Measurements from ENCODE around the gene MAL.

The MAL gene

DNA sequence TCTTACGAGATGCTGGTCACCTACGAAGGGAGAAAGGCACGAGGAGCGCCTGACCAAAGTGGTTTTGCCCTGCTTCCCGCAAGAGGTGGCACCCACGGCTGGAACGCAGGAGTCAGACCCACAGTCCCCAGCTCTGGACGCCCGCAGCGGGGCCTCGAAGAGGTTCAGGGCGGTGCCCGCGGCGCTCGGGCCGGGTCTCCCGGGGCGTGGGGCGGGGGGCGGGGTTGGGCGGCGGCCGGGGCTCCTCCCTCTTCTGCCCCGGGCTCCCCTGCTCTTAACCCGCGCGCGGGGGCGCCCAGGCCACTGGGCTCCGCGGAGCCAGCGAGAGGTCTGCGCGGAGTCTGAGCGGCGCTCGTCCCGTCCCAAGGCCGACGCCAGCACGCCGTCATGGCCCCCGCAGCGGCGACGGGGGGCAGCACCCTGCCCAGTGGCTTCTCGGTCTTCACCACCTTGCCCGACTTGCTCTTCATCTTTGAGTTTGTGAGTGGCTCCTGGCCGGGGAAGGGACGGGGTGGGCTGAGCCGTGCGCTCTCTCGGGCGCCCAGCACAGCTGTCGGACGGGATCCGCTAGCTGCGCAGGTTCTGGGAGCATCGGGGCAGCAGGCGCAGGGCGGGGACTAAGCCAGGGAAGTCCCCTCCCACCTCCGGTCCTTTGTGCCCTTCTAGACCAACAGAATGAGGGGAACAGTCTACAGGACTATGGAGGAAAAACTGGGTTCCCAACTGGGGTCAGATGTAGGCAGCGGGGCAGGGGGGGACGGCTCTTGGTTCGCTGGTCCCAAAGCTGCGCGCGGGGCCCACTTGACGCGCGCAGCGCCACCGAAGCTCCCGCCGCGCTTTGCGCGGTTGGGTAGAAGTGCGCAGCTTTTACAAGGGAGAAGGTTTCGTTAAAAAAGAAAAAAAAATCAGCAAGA is at the start of gene MAL:
MAL (plus strand) TSS at position 303 of the 914 bp plus-strand sequence; CDS start at position 388, 85 bp downstream.
- DNase-seq, result peak; percentile 76

DNA sequence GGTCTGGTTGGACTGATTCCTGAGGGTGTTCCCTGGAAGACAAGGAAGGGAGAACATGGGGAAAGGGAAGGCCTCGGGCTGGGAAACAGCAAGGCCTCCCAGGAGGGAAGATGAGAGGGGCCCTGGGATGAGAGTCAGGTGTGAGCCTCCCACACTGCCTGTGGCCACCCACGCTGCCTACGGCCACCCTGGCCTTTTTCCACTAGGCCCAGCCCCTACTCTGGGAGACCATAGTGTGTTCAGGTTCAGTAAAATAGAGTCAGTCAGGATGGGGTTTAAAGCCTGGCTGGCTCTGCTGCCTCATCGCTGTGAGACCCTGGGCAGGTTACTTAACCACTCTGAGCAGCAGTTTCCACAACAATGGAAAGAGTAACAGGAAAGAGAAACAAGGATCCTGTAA is 47.7 kb upstream of the MAL start:
- DNase-seq, result no peak

DNA sequence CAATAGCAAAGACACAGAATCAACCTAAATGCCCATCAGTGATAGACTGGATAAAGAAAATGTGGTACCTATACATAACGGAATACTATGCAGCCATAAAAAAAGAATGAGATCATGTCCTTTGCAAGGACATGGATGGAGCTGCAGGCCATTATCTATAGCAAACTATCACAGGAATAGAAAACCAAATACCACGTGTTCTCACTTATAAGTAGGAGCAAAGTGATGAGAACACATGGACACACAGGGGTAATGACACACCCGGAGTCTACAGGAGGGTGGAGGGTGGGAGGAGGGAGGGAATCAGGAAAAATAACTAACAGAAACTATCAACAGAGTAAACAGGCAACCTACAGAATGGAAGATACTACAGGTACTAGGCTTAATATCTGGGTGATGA is 46.6 kb upstream of the MAL start:
- no peak for DNase-seq

DNA sequence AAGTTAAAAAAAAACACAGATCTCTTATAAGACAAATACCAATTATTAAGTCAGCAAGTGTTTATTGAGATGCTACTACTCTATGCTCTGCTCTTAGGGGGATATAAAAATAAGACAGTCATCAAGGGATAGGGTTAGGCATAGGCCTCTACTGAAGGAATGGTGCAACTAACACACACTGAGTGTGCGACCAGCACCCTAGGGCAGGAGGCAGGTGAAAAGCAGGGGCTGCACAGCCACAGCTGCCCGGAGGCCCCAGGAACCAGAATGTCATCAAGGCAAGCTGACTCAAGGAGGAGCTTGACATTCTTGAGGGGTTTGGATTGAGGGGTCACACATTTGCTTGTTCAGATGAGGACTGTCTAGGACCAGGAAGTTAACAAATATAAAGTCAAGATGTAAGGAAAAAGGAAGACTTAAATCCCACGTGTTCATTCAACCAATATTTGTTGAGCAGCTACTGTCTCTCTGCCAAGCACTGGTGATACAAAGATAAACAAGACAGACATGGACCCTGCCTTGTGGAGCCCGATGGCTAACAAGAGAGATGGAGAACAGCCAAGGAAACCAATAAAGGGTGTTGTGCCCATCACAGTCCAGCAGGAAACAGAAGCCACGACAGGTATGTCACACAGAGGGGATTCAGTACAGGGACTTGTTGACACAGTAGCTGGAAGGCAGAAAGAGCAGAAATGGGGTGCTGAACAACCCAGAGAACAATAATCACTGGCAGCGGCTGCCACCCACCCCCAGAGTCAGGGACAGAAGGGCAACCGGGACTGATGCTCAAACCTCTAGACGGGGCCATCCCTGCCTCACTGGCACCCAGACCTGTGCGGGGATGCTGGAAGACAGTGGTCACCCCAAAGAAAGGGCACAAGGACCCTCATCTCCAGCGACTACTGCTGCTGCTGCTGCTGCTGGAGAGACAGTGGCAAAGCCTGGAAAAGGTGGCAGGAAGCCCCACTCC is 45.8 kb upstream of the MAL start:
- no peak for DNase-seq

DNA sequence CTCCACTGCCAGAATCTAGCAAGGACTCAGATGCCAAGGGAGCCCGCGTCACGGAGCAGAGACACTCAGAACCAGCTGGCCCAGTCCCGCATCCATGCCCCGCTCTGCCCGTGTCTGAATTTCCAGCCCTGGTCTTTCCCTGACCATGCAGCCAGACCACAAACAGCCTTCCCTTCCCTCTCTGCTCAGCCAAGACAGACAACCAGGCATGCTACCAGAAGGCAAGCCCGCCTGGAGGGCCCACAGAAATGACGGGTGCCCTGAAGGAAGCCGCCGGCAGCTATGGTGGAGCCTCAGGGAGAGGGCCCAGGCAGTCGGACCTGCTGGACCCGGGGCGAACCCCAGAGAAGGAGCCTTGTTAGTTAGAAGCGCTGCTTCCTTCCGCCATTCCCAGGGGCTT is 45.1 kb upstream of the MAL start:
- DNase-seq, result no peak

DNA sequence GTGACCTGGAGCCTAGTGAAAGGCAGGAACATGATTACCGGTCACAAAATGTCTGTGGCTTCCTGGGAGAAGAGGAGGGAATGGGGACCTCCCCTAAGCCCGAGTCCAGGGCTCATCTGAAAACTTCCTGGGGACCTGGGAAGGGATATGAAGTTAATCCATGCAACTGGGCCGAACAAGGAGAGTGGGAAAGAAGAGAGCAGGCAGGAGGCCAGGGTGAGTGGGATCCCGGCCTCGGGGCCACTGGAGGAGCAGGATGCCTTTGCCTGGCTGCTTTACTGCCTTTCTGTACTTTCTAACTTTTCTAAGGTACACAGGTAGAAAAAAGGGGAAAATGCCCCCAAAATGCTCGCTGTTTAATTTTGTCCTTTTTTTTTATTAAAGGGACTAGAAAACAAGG is 43.4 kb upstream of the MAL start:
- DNase-seq, result no peak

DNA sequence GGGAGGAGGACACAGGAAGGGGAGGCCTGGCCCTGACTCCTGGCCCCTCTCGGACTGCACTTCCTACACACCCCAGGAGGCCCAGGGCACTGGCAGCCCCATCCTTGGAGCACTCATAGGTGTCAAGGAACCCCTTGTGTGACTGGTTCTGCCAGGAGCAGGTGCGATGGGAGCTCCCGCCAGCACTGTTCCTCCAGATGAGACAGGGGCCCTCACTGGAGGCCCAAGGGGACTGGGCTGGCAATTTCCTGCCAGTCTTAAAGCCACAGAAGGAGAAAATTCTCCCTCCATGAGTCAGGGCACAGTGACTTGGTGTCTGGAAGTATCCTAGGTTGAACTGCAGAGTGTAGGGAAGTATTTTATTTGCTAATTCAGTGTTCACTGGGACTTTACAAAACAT is 42.8 kb upstream of the MAL start:
- no peak for DNase-seq

DNA sequence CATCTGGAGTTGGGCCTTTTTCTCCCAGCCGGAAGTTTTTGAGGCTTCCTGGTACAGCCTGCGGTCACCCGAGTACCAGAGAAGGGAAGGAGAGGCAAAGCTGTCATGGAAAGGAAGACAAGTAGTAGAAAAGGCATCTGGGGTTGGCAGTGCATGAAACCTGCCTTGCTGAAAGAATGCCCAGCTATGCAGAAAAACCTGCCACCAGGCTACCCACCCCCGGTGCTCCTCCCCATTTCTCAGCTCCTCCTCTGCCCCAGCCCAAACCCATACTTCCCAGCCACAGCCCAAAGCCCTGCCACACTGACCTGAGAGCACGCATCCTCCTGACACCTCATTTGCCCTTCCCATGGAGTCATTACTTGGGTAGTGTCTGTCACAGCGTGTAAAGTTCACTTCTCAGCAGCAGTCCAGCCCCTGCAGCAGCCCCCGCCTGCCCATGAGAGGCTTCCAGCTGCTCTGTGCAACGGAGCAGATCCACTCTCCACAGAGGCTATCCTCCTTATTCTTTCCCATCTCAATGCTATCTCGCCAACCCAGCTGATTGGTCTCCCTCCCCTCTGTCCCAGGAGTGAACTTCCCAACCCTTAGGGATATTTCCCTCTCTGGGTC is 40.4 kb upstream of the MAL start:
- DNase-seq, result no peak

DNA sequence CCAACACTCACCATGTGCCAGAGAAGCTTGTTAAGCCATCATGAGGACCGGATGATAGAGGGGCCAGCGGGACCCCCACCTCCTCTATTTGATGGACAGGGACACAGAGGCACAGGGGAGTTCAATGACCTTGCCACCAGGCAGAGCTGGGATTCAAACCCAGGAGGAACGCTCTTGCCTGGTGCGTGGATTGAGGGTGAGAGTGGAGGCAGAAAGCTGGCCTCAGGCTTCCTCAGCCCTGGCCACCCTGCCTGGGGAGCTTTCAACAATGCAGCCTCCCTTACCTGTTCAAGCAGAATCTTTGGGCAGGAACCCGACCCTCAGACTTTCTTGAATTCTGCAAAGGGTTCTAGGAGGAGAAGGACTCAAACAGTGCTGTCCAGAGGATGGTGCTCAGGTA is 39.9 kb upstream of the MAL start:
- no peak for DNase-seq

DNA sequence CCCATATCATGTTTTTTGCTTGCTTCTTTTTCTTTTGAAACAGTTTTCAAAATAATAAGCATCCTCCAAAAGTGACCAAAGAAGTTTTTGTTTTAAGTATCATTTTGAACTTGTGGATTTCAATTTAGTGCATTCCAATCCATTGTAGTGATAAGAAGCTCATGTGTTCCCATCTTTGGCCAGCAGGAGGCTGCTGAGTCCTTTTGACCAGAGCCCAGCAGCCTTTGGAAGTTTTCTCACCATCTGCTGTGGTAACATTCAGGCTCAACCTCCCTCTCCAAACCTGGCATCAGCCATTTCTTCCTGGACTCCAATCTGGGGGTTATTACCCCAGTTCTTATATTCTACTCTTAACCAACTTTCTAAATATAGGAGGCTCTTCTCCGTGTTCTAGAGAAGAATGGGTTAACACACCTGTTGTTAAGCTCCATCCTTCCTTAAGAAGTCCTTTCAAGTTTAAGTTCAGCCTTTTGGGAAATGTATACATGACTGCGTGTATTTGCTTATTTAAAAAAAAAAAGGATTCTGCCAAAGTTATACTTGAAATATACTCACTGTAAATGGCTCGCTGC is 39.0 kb upstream of the MAL start:
- peak; percentile 17 for DNase-seq

DNA sequence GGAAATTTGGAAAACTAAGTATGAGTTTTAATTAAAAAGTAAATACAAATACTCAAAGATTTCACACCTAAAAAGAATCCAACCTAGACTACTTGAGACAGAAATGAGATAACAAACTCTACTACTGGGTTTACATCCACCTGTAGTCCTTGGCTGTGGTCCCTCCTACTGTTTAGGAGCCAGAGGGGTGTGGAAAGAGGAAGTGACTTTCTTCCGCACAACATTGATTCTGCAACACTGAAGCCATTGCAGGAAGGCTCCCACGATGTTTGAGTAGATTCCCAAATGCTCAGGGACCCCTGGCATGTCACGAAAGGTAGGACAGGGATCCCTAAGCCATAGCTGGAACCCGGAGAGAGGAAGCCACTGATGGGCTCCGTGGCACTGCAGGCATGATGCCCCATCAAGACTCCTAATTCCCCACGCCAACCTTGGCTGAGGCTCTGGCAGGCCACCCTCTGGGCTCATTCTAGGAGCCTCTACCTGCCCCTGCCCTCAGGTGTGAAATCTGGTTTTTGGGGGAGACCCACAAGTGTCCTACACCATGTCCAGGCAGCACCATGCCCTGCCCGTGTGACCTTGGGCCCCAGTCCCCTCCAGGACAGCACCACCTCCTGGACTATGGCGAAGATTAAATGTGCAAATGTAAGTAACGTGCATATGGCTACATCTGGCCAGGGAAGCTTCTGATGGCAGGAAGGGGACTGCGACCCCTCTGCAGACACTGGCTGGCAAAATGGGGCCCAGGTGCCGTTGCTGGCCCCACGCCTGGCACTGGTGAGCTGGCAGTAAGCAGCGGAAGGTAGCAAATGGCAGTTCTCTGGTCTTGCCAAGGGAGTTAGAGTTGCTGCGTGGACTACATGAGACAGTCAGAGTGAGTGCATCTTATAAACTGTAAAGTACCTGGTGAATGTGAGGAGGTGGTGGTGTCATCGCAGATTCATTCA is 38.2 kb upstream of the MAL start:
- DNase-seq, result no peak

DNA sequence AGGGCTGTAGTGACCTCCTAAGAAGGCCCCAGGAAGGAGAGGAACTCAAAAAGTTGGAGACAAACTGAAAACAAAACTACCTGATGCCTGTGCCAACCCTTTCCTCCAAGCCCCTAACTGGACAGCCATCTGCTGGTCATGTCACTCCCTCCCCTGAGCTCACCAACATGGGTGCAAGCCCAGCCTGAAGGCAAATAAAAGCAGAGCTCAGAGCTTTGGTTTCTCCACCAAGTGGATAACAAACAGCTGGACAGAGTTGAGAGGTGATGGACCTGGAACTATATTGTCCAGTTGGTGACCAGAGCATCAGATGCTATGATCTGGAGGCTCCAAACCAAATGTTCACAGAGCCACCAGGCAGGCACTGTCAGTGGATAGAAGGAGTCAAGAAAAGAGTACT is 34.6 kb upstream of the MAL start:
- no peak for DNase-seq

DNA sequence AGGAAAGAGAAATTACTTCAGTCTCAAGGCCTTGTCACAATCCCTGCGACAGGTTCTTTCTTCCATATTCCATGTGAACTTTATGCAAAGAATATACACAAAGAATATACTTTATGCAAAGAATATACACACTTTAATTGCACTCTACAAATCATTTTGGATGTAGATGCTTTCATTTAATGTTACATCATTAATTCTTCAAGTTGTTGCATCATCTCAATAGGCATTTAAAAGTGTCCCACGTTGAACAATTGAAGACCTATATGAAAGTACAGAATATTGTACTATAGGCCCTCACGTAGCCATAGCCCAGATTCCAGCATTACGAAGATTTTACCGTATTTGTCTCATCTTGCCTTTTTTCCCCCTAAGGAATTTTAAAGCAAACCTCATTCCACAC is 33.1 kb upstream of the MAL start:
- no peak for DNase-seq

DNA sequence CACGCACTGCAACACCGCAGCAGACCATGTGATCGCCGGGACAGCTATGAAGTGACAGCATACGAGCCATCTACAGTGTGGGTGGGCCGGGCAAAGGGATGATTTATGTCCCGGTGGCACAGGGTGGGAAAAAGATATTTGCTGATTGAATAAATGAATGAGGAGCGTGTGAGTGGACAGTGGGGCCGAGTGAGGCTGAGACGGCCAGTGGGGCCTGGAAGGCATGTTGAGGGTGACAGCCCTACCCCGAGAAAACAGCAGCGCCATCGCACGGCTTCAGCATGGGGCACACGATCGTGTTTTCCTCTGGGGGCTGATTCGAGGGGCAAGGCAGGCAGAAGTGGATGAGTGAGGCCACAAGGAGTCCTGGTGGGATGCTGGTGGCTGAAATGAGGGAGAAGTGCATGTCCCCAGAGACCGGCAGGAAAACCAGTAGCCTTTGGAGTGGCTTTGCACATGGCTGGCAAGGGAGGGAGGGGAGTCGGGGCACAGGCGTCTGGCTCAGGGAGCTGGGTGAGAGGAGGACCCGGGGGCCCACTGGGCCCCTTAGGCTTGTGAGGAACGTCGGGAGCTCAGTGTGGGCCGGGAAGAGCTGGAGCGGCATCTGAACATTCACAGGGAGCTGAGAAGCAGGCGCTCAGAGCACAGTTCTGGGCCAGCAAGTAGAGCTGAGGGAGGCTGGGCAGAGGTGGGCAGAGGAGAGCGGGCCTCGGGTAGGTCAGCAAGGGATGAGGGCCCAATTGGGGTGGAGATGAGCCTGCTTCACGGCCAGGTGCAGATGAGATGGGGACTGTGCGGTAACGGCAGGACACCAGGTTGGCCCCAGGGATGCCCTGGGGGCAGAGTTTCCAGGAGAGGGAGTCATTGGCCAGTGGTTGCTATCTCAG is 32.1 kb upstream of the MAL start:
- DNase-seq, result no peak

DNA sequence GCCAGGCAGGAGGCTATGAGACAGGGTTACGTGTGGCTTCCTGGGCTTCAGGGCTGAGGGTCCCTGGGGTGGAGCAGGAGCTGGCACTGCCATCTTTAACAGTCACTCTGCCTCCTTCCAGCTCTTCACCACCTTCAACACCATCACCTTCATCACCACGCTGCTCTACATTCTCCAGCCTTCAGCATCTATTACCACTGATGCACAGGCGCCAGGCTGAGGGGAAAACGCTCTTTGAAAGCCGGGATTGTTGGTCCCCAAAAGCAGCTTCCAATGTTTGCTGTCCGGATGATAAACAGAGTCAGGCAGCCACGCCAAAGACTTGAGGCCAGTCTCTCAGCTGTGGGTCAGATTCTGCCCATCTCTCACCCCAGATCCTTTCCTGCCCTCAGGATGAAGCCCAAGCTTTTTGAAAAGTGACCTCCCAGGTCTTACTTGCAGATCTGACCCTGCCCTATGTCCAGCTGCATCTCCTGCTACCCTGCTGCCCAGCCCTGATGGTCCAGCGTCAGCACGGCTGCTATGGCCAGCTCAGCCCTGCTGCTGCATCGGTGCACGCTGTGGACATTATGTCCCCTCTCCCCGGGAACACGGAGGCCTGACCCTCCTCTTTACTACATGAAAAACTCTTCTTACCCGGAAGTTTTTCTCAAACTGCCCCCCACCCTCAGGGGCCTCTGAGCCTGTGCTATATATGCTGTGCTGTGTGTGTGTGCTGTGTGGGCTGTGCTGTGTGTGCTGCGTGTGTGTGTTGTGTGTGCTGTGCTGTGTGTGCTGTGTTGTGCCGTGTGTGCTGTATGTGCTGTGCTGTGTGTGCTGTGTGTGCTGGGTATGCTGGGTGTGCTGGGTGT is 31.2 kb upstream of the MAL start:
- no peak for DNase-seq

DNA sequence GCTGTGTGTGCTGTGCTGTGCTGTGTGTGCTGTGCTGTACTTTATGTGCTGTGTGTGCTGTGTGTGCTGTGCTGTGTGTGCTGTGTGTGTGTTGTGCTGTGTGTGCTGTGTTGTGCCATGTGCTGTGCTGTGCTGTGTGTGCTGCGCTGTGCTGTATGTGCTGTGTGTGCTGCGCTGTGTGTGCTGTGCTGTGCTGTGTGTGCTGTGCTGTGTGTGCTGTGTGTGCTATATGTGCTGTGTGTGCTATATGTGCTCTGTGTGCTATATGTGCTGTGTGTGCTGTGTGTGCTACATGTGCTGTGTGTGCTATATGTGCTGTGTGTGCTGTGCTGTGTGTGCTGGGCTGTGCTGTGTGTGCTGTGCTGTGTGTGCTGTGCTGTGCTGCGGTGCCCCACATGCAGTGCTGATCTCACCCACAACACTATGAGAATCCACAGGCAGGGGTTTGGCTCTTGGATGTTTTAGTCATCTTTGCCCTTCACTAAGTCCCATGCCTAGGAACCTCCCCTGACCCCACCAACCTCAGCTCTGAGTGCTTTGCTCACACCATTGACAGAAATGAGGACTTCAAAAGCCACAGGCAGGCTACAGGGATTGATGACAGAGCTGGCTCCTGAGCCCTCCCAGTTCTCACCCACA is 30.5 kb upstream of the MAL start:
- DNase-seq, result no peak

DNA sequence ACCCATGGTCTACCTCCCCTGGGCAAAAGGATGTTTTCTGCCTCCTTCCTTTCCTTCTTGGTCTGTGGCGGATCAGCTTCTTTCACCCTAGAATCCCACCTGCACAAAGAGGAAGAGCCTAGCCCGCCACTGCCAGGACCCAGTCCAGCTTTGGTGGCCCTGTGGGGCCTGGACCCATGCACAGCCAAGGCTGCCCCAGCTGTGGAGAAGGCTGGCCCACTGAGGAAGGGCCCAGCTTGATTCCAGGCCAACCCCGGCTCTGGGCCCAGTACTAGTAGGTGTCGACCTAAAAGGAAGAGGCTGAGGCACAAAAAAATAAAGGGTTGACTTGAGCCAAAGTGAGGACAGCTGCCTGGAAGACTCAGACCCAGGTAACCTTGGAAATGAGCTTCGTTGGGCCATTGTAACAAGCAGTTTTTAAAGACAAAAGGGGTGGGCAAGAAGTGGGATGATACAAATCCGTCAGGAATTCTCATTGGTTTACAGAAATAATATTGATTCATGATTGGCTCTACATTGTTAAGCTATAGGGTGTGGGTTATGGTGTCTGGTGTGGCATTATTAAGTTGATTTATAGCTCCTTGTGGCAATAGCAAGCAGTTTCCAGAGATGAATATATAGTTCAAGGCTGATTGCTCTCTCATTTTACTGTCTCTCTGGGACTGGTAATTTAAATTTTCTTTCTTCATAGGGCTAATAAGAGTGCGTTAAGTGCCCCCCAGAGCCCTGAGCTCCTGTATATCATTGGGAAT is 29.8 kb upstream of the MAL start:
- no peak for DNase-seq

DNA sequence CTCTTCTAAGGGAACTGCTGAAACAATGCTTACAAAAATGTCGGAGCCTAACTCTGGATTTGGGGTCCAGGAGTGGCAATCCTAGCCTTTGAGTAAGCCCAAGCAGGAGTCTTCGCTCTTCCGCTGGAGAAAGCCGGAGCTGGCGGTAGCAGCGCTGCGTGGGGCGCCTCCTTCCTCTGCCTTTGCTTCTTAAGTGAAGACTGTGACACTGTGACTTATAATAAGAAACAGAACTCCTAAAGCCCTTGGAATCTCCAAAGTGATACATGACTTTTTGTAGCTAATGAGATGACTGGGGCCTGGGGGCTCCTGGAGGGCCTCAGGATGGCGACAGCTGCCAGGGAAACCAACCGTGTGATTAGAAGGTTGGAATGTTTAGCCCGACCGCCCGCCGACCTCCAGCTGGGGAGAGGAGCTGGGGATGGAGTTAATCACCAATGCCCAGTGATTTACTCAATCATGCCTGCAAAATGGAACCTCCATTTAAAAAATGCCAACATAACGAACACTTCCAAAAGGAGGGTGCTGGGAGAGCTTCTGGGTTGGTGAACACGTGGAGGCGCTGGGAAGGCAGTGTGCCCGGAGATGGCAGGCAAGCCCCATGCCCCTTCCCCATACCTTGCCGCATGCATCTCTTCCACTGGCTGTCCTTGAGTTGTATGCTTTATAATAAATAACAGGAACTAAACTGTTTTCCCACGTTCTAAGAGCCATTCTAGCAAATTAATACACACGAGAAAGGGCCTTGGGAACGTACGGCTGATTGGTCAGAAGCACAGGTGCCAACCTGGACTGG is 29.0 kb upstream of the MAL start:
- DNase-seq, result no peak
